Loucy (cell line): ENCODE data around the gene KIFC3.

Experiments used
- H2AFZ ChIP-seq: fragments of 200-600 bp; sonication (generic); 2 replicates; pipeline ENCODE4 v1.6.0; 2016; ENCODE audit warnings: antibody characterized with exemption, mild to moderate bottlenecking, low read length, moderate library complexity
- H3F3A ChIP-seq: fragments of 200-600 bp; 2 replicates; pipeline ENCODE4 v1.6.0; 2016; ENCODE audit warnings: antibody characterized with exemption, low read depth, mild to moderate bottlenecking
- H3K27me3 ChIP-seq: fragments of 200-600 bp; sonication (generic); 2 replicates; pipeline ENCODE4 v1.6.1; 2014; ENCODE audit warnings: low read length, mild to moderate bottlenecking; ENCODE audit not compliant: insufficient read depth, poor library complexity, severe bottlenecking
- H3K36me3 ChIP-seq: fragments of 200-600 bp; sonication (generic); 2 replicates; pipeline ENCODE4 v1.6.1; 2016; ENCODE audit warnings: low read length; ENCODE audit not compliant: insufficient read depth
- H3K4me1 ChIP-seq: fragments of 200-600 bp; sonication (generic); 2 replicates; pipeline ENCODE4 v1.5.1; 2014; ENCODE audit warnings: low read length, mild to moderate bottlenecking; ENCODE audit not compliant: insufficient read depth, poor library complexity, severe bottlenecking
- H3K4me2 ChIP-seq: fragments of 200-600 bp; sonication (generic); 2 replicates; pipeline ENCODE4 v1.6.0; 2014; ENCODE audit warnings: antibody characterized with exemption, low read length, low read depth, mild to moderate bottlenecking; ENCODE audit not compliant: poor library complexity, severe bottlenecking
- H3K4me3 ChIP-seq: fragments of 200-600 bp; sonication (generic); 2 replicates; pipeline ENCODE4 v1.5.1; 2014; ENCODE audit warnings: low read length, mild to moderate bottlenecking, mixed read lengths; ENCODE audit not compliant: poor library complexity, severe bottlenecking
- H3K79me2 ChIP-seq: fragments of 200-600 bp; sonication (generic); 2 replicates; pipeline ENCODE4 v1.6.1; 2014; ENCODE audit warnings: low read length; ENCODE audit not compliant: insufficient read depth
- H3K9ac ChIP-seq: fragments of 200-600 bp; sonication (generic); 2 replicates; pipeline ENCODE4 v1.6.0; 2014; ENCODE audit warnings: mild to moderate bottlenecking, low read depth, low read length, moderate library complexity; ENCODE audit not compliant: poor library complexity, severe bottlenecking
- H3K9me2 ChIP-seq: fragments of 200-600 bp; sonication (generic); replicated peaks from 2 replicates; pipeline ENCODE4 v1.6.1; 2016; ENCODE audit warnings: low read depth, low read length, mixed read lengths
- H3K9me3 ChIP-seq: fragments of 200-600 bp; sonication (generic); 2 replicates; pipeline ENCODE4 v1.6.1; 2014; ENCODE audit warnings: mild to moderate bottlenecking, antibody characterized with exemption, low read length, low read depth; ENCODE audit not compliant: insufficient read depth
- H4K20me1 ChIP-seq: fragments of 200-600 bp; sonication (generic); 2 replicates; pipeline ENCODE4 v1.6.0; 2014; ENCODE audit warnings: antibody characterized with exemption, low read length, mild to moderate bottlenecking; ENCODE audit not compliant: insufficient read depth, poor library complexity, severe bottlenecking
- CTCF ChIP-seq: fragments of 200-600 bp; sonication (generic); conservative IDR thresholded peaks from 2 replicates; pipeline ENCODE4 v1.5.1; 2014; ENCODE audit warnings: mild to moderate bottlenecking, antibody characterized with exemption, low read length
- EZH2phosphoT487 ChIP-seq: fragments of 200-600 bp; IDR thresholded peaks from 2 replicates; pipeline ENCODE4 v1.6.1; 2018; ENCODE audit warnings: antibody characterized with exemption, mild to moderate bottlenecking, moderate library complexity, borderline replicate concordance

Gene KIFC3

DNA sequence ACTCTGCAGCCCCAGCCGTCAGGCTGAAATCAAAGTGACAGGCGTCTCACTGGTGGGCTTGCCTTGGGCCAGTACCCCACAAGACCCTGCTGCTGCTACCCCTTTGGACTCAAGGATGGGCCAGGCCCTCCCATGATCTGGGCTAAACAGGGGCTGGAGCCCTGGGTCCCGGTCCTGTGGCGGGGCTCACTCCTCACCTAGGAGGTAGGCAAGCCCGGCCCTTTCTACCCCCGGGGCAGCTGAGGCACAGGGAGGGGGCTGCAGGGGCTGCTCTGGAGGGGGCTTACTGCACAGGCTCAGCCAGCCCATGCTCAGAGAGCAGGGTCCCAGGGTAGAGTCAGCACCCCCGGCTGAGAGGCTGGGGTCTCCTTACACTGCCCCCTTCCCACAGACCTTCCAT, 43.2 kb downstream of the KIFC3 start:
- Histone ChIP-seq H3K79me2 (no peaks in the 10 kb centered on the region), H2AFZ (no peak overlapping the region), H3K9me3 (no peaks in the 10 kb centered on the region), H3K9ac (no peak overlapping the region), H3K4me2 (no peak overlapping the region), H4K20me1 (no peaks in the 10 kb centered on the region), H3K4me3 (no peak overlapping the region), H3K9me2 (no peaks in the 10 kb centered on the region), H3K4me1 (no peaks in the 10 kb centered on the region), H3F3A (no peaks in the 10 kb centered on the region), H3K27me3 (no peaks in the 10 kb centered on the region), H3K36me3 (no peaks in the 10 kb centered on the region; the same call in 1 of the 2 replicates)
- no peak for TF ChIP-seq CTCF
- no peak for TF ChIP-seq EZH2phosphoT487

DNA sequence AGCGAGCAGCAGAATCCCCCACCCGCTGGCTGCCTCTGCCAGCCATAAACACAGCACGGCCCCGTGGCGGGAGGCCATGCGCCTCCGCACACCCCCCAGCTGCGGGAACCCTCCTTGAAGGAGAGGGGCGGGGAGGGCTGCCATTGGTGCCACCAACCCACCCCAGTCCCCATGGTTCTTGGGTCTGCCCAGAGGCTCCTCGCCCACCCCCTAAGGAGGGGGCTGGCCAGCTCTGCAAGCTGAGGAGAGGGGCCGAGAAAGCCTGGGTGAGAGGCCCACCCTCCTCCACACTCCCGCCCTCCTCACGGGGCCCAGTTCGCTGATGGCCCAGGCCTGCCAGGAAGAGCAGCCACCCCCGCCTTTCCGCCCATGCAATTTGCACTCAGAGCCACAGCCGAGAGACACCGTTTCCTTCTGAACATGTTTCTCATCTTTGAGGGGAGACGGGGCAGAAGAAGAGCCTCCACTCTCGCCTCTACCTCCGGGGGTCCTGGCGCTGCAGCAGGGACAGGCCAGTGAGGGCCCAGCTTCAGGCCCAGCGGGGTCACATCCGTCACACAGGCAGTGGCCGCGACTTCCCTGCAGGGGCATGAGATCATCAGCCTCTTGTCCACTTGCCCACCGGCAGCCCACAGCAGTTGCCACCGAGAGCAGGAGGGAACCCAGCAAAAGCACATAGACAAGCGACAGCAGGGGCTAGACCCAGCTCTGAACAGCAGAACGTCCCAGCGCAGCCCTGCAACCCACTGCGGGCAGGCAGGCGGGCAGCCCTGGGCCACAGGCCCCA, 43.8 kb downstream of the KIFC3 start:
- no peaks in the 10 kb centered on the region for H3K4me1 ChIP-seq
- no peak for TF ChIP-seq CTCF
- TF ChIP-seq EZH2phosphoT487 = no peak
- no peaks in the 10 kb centered on the region for H3F3A ChIP-seq
- H3K9ac ChIP-seq = no peak overlapping the region
- H3K4me3 ChIP-seq = no peak overlapping the region
- no peaks in the 10 kb centered on the region for H3K27me3 ChIP-seq
- H2AFZ ChIP-seq = no peak overlapping the region
- H3K36me3 ChIP-seq = peaks cover under 1% of the 10 kb centered on the region; the same call in 1 of the 2 replicates
- no peaks in the 10 kb centered on the region for H4K20me1 ChIP-seq
- H3K9me2 ChIP-seq = no peaks in the 10 kb centered on the region
- no peak overlapping the region for H3K4me2 ChIP-seq
- no peaks in the 10 kb centered on the region for H3K79me2 ChIP-seq
- no peaks in the 10 kb centered on the region for H3K9me3 ChIP-seq

- no peak overlapping the region for H3K9ac ChIP-seq
- no peaks in the 10 kb centered on the region for H3K4me1 ChIP-seq
- no peak for TF ChIP-seq CTCF
- no peak for TF ChIP-seq EZH2phosphoT487
- H4K20me1 ChIP-seq = no peaks in the 10 kb centered on the region
- H3F3A ChIP-seq = no peaks in the 10 kb centered on the region
- H3K79me2 ChIP-seq = no peaks in the 10 kb centered on the region
- H3K9me2 ChIP-seq = no peaks in the 10 kb centered on the region
- no peak overlapping the region for H3K4me3 ChIP-seq
- H3K36me3 ChIP-seq = peaks cover 4% of the 10 kb centered on the region; the same call in 1 of the 2 replicates
- H2AFZ ChIP-seq = no peak overlapping the region
- no peaks in the 10 kb centered on the region for H3K9me3 ChIP-seq
- no peak overlapping the region for H3K4me2 ChIP-seq
- H3K27me3 ChIP-seq = no peaks in the 10 kb centered on the region
Observed at GRCh38 chr16:57757883-57758282, 44.4 kb downstream of the KIFC3 start.
